HepG2 (cell line): ENCODE results near the gene PDZD2. TPM values are rescaled to one million over a fixed set of nuclear protein-coding genes. Genes with fewer than 3 reads are reported as not detected.

Experiments used
- ATAC-seq: fragments of 200-7000 bp; cut with Tn5 transposase; 3 replicates; pipeline ENCODE4 v1.9.1; 2020; ENCODE audit warnings: mild to moderate bottlenecking, moderate library complexity
- BruUV-seq: library from RNA; stranded (reverse); fragments of 400-500 nt; replicated peaks from 2 replicates; lab custom pipeline; 2021; lab: Mats Ljungman, UMichigan
- CTCF ChIA-PET: fragments of 300-600 bp; formaldehyde crosslinking; extraction: SDS; loops from one replicate; lab custom pipeline; 2021; ENCODE audit warnings: low total read pairs, inconsistent platforms, low intra/inter-chr PET ratio; lab: Yijun Ruan, JAX
- POLR2A ChIA-PET: fragments of 350-600 bp; sonication (Branson Sonifier 250); formaldehyde crosslinking; loops from one replicate; lab custom pipeline; 2020; ENCODE audit warnings: antibody characterized with exemption, inconsistent platforms; lab: Yijun Ruan, JAX
- DNase-seq: peaks from one replicate; pipeline ENCODE4 v3.0.0-alpha.2; 2015; ENCODE audit warnings: low spot score
- FAIRE-seq: peaks from 3 replicates; lab custom pipeline; 2011; peaks lifted over from hg19 to GRCh38; lab: Jason Lieb, UNC
- H2AFZ ChIP-seq: one replicate; pipeline ENCODE4 v1.6.1; 2011; ENCODE audit warnings: low read length, inconsistent platforms
- H3K27ac ChIP-seq: fragments of 300-600 bp; 3 replicates; pipeline ENCODE4 v1.8.0; 2011; ENCODE audit warnings: mixed run types, mild to moderate bottlenecking, mixed read lengths, low read length, inconsistent platforms; ENCODE audit not compliant: insufficient read depth; ENCODE audit errors: extremely low read length
- H3K27me3 ChIP-seq, 2 experiments: fragments of 200-600 bp in 1 of 2; 2 replicates in 1 of 2; 3 replicates in 1 of 2; pipeline versions ENCODE4 v1.6.0 to v1.8.0; 2011; ENCODE audit warnings: low read length in 2 of 2, mild to moderate bottlenecking in 2 of 2, moderate library complexity in 2 of 2, inconsistent platforms in 1 of 2; ENCODE audit not compliant: insufficient read depth in 2 of 2, control insufficient read depth in 1 of 2
- H3K36me3 ChIP-seq, 2 experiments: fragments of 200-600 bp in 1 of 2; replicated peaks in 1 of 2; 2 replicates in 1 of 2; 3 replicates in 1 of 2; pipeline versions ENCODE4 v1.5.1 to v1.8.0; 2011; ENCODE audit warnings: low read length in 2 of 2, inconsistent platforms in 1 of 2; ENCODE audit not compliant: insufficient read depth in 2 of 2, control insufficient read depth in 1 of 2
- H3K4me1 ChIP-seq: 2 replicates; pipeline ENCODE4 v1.5.1; 2012; ENCODE audit warnings: low read length, inconsistent platforms; ENCODE audit not compliant: insufficient read depth
- H3K4me2 ChIP-seq: 2 replicates; pipeline ENCODE4 v1.6.0; 2011; ENCODE audit warnings: low read depth, low read length, inconsistent platforms
- H3K4me3 ChIP-seq, 3 experiments: fragments of 200-600 bp in 1 of 3; sonication (generic), shearing (Covaris generic) in 1 of 3; replicated peaks in 1 of 3; 2 replicates each; pipeline ENCODE4 v1.5.1; 2011 to 2016; ENCODE audit warnings: low read length in 3 of 3, inconsistent platforms in 2 of 3, low read depth in 2 of 3, mild to moderate bottlenecking in 2 of 3, control low read depth in 1 of 3, mixed read lengths in 1 of 3; ENCODE audit not compliant: insufficient read depth in 1 of 3
- H3K79me2 ChIP-seq: one replicate; pipeline ENCODE4 v1.6.1; 2011; ENCODE audit warnings: low read length, inconsistent platforms; ENCODE audit not compliant: insufficient read depth
- H3K9ac ChIP-seq: 2 replicates; pipeline ENCODE4 v1.6.0; 2011; ENCODE audit warnings: mild to moderate bottlenecking, low read depth, low read length, inconsistent platforms; ENCODE audit not compliant: insufficient read depth
- H3K9me3 ChIP-seq: 2 replicates; pipeline ENCODE4 v1.5.1; 2012; ENCODE audit warnings: mild to moderate bottlenecking, low read length
- H4K20me1 ChIP-seq: 2 replicates; pipeline ENCODE4 v1.6.0; 2011; ENCODE audit warnings: inconsistent platforms, mild to moderate bottlenecking, low read length, moderate library complexity; ENCODE audit not compliant: insufficient read depth
- CAMTA2 ChIP-seq: sonication (generic); formaldehyde crosslinking; IDR thresholded peaks from 2 replicates; pipeline ENCODE4 v1.4.0; 2020; ENCODE audit warnings: mild to moderate bottlenecking, missing genetic modification reagents, borderline replicate concordance
- CHCHD3 ChIP-seq: sonication (generic); formaldehyde crosslinking; IDR thresholded peaks from 2 replicates; pipeline ENCODE4 v1.8.0; 2022; ENCODE audit warnings: mild to moderate bottlenecking, missing genetic modification reagents, moderate library complexity
- GATA4 ChIP-seq: sonication (generic); IDR thresholded peaks from 2 replicates; pipeline ENCODE4 v1.6.1; 2016; ENCODE audit warnings: antibody characterized with exemption, low read depth, borderline replicate concordance
- POGZ ChIP-seq: sonication (generic); formaldehyde crosslinking; IDR thresholded peaks from 2 replicates; pipeline ENCODE4 v1.4.0; 2020; ENCODE audit warnings: mild to moderate bottlenecking, missing genetic modification reagents
- SATB2 ChIP-seq: sonication (generic); formaldehyde crosslinking; IDR thresholded peaks from 2 replicates; pipeline ENCODE4 v1.5.0; 2020; ENCODE audit warnings: missing genetic modification reagents
- SPEN ChIP-seq: sonication (generic); formaldehyde crosslinking; IDR thresholded peaks from 2 replicates; pipeline ENCODE4 v1.5.1; 2020; ENCODE audit warnings: low read depth, mild to moderate bottlenecking, missing genetic modification reagents
- ZNF484 ChIP-seq: sonication (generic); formaldehyde crosslinking; IDR thresholded peaks from 2 replicates; pipeline ENCODE4 v1.5.1; 2020; ENCODE audit warnings: mild to moderate bottlenecking, low read depth, missing genetic modification reagents, borderline replicate concordance
- ZNF749 ChIP-seq: sonication (generic); formaldehyde crosslinking; IDR thresholded peaks from 2 replicates; pipeline ENCODE4 v1.8.0; 2022; ENCODE audit warnings: mild to moderate bottlenecking, missing genetic modification reagents, moderate library complexity, borderline replicate concordance
- WGBS: methylation state at CpG from one replicate; pipeline ENCODE4 v1.1.6; 2017; ENCODE audit warnings: low lambda C conversion rate; 5-methylcytosine and 5-hydroxymethylcytosine counted together
- in situ Hi-C: cut with HindIII; loops from 2 replicates; pipeline ENCODE4 v1.10.0; 2017; ENCODE audit warnings: low pct_unique_long_range_greater_than_20kb; ENCODE audit not compliant: extremely low pct_ligation_motif_present
- intact Hi-C: fragments of 100-400 bp; cut with micrococcal nuclease; formaldehyde crosslinking; loops from one replicate; pipeline ENCODE4 v1.10.0; 2022; ENCODE audit not compliant: unreplicated experiment
- polyA plus RNA-seq, 8 experiments: library from polyadenylated mRNA; depleted of rRNA in 3 of 8; stranded (reverse) in 7 of 8; unstranded in 1 of 8; fragments of >200 nt; fragmentation: Illumina TruSeq in 4 of 8; extraction: Trizol in 4 of 8; gene quantifications; 2 replicates each; pipeline versions ENCODE4 v1.2.1 to v1.2.3, GENCODE V29; 2011 to 2016; ENCODE audit warnings: low read depth in 4 of 8, missing spikeins in 1 of 8, mixed read lengths in 1 of 8; ENCODE audit not compliant: insufficient read depth in 1 of 8
- total RNA-seq, 5 experiments: library from RNA; depleted of rRNA; stranded (reverse); fragments of >200 nt; fragmentation: Illumina TruSeq; extraction: Trizol; gene quantifications; 2 replicates each; pipeline ENCODE4 v1.2.3, GENCODE V29; 2016; ENCODE audit warnings: low read depth in 1 of 5
- TF ChIP-seq, protein P1 (sequence below): sonication (generic); formaldehyde crosslinking; IDR thresholded peaks from 2 replicates; pipeline ENCODE4 v1.5.1; 2020; ENCODE audit warnings: mild to moderate bottlenecking, missing genetic modification reagents, borderline replicate concordance
- TF ChIP-seq, protein P2 (sequence below): sonication (generic); formaldehyde crosslinking; IDR thresholded peaks from 2 replicates; pipeline ENCODE4 v1.8.0; 2023; ENCODE audit warnings: mild to moderate bottlenecking, missing genetic modification reagents
- TF ChIP-seq, protein P3 (sequence below): sonication (generic); formaldehyde crosslinking; IDR thresholded peaks from 2 replicates; pipeline ENCODE4 v1.4.0; 2020; ENCODE audit warnings: mild to moderate bottlenecking, low read depth, missing genetic modification reagents

PDZD2 gene
- total and polyA plus RNA-seq, 2 of the 13 experiments (the other 11 are each of a cell fraction or from before 2014, with no cell fraction given) = 0.04 TPM; not detected in 1

DNA sequence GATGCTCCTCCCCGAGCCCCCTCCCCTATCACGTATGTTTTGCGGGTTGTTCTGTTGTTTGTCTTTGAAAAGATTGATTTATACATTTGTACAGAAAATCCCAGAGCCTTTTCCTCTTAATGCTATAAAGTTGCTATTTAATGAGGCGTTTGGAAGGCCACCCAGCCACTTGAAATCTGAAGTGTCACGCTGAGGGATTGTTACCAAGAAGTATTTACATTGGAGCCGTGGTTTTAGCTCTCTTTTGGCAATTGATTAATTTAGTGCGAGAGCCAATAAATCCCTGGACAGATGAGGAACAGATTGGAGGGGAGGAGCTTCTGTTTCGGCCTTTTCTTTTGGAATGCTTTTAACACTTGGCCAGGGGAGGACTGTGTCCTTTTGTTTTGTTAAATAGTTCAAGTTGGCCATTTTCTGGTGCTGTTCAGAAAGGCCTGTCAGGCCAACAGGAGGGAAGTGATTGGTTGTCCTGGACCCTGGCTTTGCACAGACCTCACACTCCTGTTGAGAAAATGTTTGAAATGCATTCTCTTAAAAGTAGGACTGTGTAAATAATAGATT, 250.2 kb downstream of the PDZD2 start:
- H3K79me2 ChIP-seq = no peaks in the 10 kb centered on the region
- no peaks in the 10 kb centered on the region for H3K9me3 ChIP-seq
- no peaks in the 10 kb centered on the region for H4K20me1 ChIP-seq
- peaks cover 5 to 18% of the 10 kb centered on the region in 2 experiments; a peak in 4 of 5 replicates for H3K27me3 ChIP-seq
- intact Hi-C loops = no loop called here
- POLR2A ChIA-PET = no interaction called here
- CTCF ChIA-PET = no interaction called here
- no peak for ATAC-seq
- H3K4me1 ChIP-seq = no peaks in the 10 kb centered on the region
- TF ChIP-seq ZNF749 (CRISPR knock-in tag) = no peak
- TF ChIP-seq GATA4 = no peak
- TF ChIP-seq ZNF484 (CRISPR knock-in tag) = no peak
- no peak for TF ChIP-seq CAMTA2 (CRISPR knock-in tag)
- TF ChIP-seq, protein P1, sequence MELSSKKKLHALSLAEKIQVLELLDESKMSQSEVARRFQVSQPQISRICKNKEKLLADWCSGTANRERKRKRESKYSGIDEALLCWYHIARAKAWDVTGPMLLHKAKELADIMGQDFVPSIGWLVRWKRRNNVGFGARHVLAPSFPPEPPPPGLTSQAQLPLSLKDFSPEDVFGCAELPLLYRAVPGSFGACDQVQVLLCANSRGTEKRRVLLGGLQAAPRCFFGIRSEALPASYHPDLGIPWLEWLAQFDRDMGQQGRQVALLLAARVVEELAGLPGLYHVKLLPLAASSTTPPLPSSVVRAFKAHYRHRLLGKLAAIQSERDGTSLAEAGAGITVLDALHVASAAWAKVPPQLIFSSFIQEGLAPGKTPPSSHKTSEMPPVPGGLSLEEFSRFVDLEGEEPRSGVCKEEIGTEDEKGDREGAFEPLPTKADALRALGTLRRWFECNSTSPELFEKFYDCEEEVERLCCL = no peak
- TF ChIP-seq CHCHD3 (CRISPR knock-in tag) = no peak
- TF ChIP-seq POGZ (CRISPR knock-in tag) = no peak
- TF ChIP-seq SPEN = no peak
- TF ChIP-seq SATB2 = no peak
- TF ChIP-seq, protein P2, sequence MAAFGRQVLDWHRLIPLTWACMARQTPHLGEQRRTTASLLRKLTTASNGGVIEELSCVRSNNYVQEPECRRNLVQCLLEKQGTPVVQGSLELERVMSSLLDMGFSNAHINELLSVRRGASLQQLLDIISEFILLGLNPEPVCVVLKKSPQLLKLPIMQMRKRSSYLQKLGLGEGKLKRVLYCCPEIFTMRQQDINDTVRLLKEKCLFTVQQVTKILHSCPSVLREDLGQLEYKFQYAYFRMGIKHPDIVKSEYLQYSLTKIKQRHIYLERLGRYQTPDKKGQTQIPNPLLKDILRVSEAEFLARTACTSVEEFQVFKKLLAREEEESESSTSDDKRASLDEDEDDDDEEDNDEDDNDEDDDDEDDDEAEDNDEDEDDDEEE (CRISPR knock-in tag) = no peak
- TF ChIP-seq, protein P3, sequence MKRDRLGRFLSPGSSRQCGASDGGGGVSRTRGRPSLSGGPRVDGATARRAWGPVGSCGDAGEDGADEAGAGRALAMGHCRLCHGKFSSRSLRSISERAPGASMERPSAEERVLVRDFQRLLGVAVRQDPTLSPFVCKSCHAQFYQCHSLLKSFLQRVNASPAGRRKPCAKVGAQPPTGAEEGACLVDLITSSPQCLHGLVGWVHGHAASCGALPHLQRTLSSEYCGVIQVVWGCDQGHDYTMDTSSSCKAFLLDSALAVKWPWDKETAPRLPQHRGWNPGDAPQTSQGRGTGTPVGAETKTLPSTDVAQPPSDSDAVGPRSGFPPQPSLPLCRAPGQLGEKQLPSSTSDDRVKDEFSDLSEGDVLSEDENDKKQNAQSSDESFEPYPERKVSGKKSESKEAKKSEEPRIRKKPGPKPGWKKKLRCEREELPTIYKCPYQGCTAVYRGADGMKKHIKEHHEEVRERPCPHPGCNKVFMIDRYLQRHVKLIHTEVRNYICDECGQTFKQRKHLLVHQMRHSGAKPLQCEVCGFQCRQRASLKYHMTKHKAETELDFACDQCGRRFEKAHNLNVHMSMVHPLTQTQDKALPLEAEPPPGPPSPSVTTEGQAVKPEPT = no peak
- 19% methylated on average over 8 of the region's 8 CpGs for WGBS
- DNase-seq = no peak
- no TSS peak for BruUV-seq
- H3K27ac ChIP-seq = no peak overlapping the region
- in situ Hi-C loops = no loop called here
- no peak for FAIRE-seq
- no peak overlapping the region for H3K4me2 ChIP-seq
- no peak overlapping the region for H3K9ac ChIP-seq
- H2AFZ ChIP-seq = no peak overlapping the region
- H3K36me3 ChIP-seq = no peaks in the 10 kb centered on the region
- H3K4me3 ChIP-seq = no peak overlapping the region
